ENCODE results near the gene B3GNT8. TPM values are rescaled to one million over a fixed set of nuclear protein-coding genes. Genes with fewer than 3 reads are reported as not detected.

B3GNT8 gene
- total RNA-seq, 1 experiment from 2014 or later = 0.96 TPM

- Histone ChIP-seq H2BK20ac (ENCODE audit: low read depth, low read length, poor library complexity, severe bottlenecking) (no peak overlapping the region), H2BK12ac (ENCODE audit: insufficient read length, low read depth, low read length) (no peak overlapping the region), H3K23ac (ENCODE audit: insufficient read length, low read depth, low read length) (no peak overlapping the region), H2AFZ (ENCODE audit: low read length) (no peak overlapping the region), H3K9me3 (ENCODE audit: control insufficient read depth, low read depth, low read length) (no peaks in the 10 kb centered on the region), H3K4ac (ENCODE audit: low read depth, low read length) (no peak overlapping the region), H3K56ac (ENCODE audit: insufficient read length, low read depth, low read length) (no peak overlapping the region), H3K4me1 (ENCODE audit: insufficient read depth, low read length) (no peaks in the 10 kb centered on the region), H3K14ac (ENCODE audit: insufficient read depth, low read length) (no peak overlapping the region), H4K91ac (ENCODE audit: insufficient read length, low read depth, low read length) (no peak overlapping the region), H3K79me1 (ENCODE audit: insufficient read depth, low read depth, low read length, poor library complexity, severe bottlenecking) (no peaks in the 10 kb centered on the region), H3K79me2 (ENCODE audit: insufficient read depth, low read length) (no peaks in the 10 kb centered on the region), H2BK15ac (ENCODE audit: low read depth, low read length) (no peak overlapping the region), H2BK5ac (ENCODE audit: insufficient read length, low read length) (no peak overlapping the region), H4K8ac (replicated peaks; ENCODE audit: insufficient read length, low read depth, low read length) (no peak overlapping the region), H3K4me2 (ENCODE audit: insufficient read depth, insufficient read length, low read length) (peak overlapping the region; percentile 80), H3K27me3 (ENCODE audit: insufficient read depth, low read length) (no peaks in the 10 kb centered on the region), H2AK5ac (ENCODE audit: insufficient read length, low read length) (no peak overlapping the region), H3K23me2 (ENCODE audit: insufficient read length, low read depth, low read length, poor library complexity, severe bottlenecking) (peaks cover 11% of the 10 kb centered on the region), H3K27ac (ENCODE audit: insufficient read length, low read depth, low read length) (no peak overlapping the region), H3K18ac (ENCODE audit: insufficient read length, low read depth, low read length) (no peak overlapping the region), H4K20me1 (ENCODE audit: control insufficient read depth, insufficient read depth, insufficient read length) (no peaks in the 10 kb centered on the region), H2BK120ac (ENCODE audit: low read depth, low read length, poor library complexity, severe bottlenecking) (no peak overlapping the region), H3T11ph (ENCODE audit: low read length) (no peak overlapping the region), H3K9ac (ENCODE audit: extremely low read depth, insufficient read length, low read length) (no peak overlapping the region), H4K5ac (ENCODE audit: insufficient read length, low read depth, low read length) (no peak overlapping the region)
- no peak for TF ChIP-seq CTCF (conservative IDR thresholded peaks at IDR 0.05)
- Mint-ChIP-seq H3K27me3 (ENCODE audit: low read depth) (no peaks in the 10 kb centered on the region), H3K9me3 (no peaks in the 10 kb centered on the region), H3K4me1 (peaks cover 14 to 29% of the 10 kb centered on the region in 2 experiments), H3K4me3 (peak overlapping the region in 1 of 2 experiments; percentile 84; a peak in 2 of 5 replicates), H3K27ac (no peak overlapping the region), H3K36me3 (ENCODE audit: insufficient read depth in 1 of 3, low read depth in 3 of 3) (peaks cover 14 to 31% (median 27%) of the 10 kb centered on the region in 3 experiments; a peak in 6 of 7 replicates)
- no CpG with 5 or more reads among the region's 1 CpG for WGBS (ENCODE audit: extremely low coverage, insufficient read length, low lambda C conversion rate)
- no peak for DNase-seq
Measured at GRCh38 chr19:41428481-41428859, 1.3 kb upstream of the B3GNT8 start.
